ENCODE results near the gene RUNX2. TPM values are rescaled to one million over a fixed set of nuclear protein-coding genes. Genes with fewer than 3 reads are reported as not detected.

Gene RUNX2
- total and polyA plus RNA-seq, 2 of the 8 experiments (the other 6 are each of a cell fraction or from before 2014, with no cell fraction given) = 0.26 to 1.2 TPM

GRCh38 chr6:45586216-45587171 lies 258.4 kb downstream of the RUNX2 start (continued):
- TF ChIP-seq SIX5 (IDR thresholded peaks at IDR 0.05; ENCODE audit: low read depth, low read length) = no peak
- no peak for TF ChIP-seq CHD1 (IDR thresholded peaks at IDR 0.05; ENCODE audit: low read depth, low read length)
- no peak for TF ChIP-seq RAD21 (IDR thresholded peaks at IDR 0.05 in 1 of 2, conservative IDR thresholded peaks at IDR 0.05 in 1 of 2; ENCODE audit: low read depth in 2 of 2, low read length in 2 of 2)

Data from H1 (cell line).